ENCODE data around the gene SMAD7.

Gene SMAD7

DNA sequence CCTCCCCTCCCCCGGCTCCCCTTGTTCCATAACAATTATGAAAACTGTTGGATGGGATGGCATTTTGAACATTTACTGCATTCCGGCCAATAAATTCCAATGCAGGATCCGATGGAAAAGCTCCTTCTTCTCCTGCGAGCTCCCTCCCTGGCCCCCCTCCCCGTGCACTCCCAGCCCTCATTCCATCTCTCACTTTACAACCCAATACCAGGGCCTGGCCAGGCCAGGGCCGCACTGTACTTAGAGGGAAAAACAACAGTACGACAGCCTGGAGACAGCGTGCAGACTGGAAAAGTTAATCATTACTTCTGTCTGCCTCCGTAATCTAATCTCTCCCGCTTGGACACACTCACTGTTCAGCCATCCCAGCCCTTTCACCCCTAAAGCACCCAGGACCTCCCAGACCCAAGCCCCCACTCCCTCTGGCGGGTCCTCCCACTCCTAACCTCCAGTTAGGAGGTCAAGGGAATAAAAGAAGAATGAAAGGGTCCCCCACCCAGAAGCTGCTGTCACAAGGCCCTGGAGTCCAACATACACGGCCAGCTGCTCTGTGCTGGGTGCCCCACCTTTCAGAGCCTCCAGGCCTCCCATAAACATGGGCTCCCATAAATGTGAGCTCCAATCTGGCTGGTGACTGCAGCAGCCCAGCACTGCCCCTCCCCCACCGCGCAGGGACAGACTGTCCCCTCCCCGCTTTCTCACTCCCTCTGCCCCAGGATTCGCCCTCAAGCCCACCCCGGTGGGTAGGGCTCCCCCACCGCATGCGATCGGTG lies 20.6 kb downstream of the SMAD7 start:
- DNase-seq (ENCODE audit: low read depth), result no peak

GRCh38 chr18:48929212-48929612 lies 21.6 kb downstream of the SMAD7 start:
- no peak for DNase-seq (ENCODE audit: low read depth)

GRCh38 chr18:48928787-48929186 lies 22.0 kb downstream of the SMAD7 start:
- peak; percentile 52 for DNase-seq (ENCODE audit: low read depth)

GRCh38 chr18:48927286-48928080 lies 23.3 kb downstream of the SMAD7 start:
- no peak for DNase-seq (ENCODE audit: low read depth)

GRCh38 chr18:48926420-48926857 lies 24.3 kb downstream of the SMAD7 start:
- no peak for DNase-seq (ENCODE audit: low read depth)

- no peak for DNase-seq (ENCODE audit: low read depth)
Observed at GRCh38 chr18:48925491-48925780, 25.3 kb downstream of the SMAD7 start.

- no peak for DNase-seq (ENCODE audit: low read depth)
Observed at GRCh38 chr18:48924630-48925490, 25.9 kb downstream of the SMAD7 start.

- DNase-seq (ENCODE audit: low read depth), result no peak
Observed at GRCh38 chr18:48923746-48924629, 26.8 kb downstream of the SMAD7 start.

- no peak for DNase-seq (ENCODE audit: low read depth)
Observed at GRCh38 chr18:48922801-48923730, 27.7 kb downstream of the SMAD7 start.

DNA sequence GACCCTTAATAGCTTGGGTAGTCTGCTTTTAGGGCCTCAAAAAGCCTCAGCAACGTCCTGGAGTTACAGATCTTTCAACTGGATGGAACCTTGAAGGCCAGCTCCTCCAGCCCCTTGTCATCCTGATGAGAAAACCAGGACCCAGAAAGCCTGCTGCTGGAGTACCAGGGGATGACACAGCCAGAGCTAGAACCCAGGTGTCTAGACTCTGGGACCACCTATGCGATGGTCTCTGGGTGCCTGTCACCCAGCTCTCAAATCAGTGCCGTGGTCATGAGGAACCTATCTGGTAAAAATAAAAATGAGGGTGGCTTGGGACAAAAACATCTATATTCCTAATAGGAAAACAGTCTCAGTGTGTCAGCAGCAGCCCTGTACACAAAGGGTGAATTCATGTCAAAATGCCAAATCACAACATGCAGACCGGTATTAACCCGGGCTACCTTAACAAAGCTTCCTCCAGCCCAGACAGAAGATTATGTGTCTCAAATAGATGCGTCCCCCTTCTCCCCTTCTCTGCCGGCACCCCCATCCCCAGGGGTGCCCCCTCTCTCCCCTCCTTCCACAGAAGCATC lies 28.5 kb downstream of the SMAD7 start:
- no peak for DNase-seq (ENCODE audit: low read depth)

DNA sequence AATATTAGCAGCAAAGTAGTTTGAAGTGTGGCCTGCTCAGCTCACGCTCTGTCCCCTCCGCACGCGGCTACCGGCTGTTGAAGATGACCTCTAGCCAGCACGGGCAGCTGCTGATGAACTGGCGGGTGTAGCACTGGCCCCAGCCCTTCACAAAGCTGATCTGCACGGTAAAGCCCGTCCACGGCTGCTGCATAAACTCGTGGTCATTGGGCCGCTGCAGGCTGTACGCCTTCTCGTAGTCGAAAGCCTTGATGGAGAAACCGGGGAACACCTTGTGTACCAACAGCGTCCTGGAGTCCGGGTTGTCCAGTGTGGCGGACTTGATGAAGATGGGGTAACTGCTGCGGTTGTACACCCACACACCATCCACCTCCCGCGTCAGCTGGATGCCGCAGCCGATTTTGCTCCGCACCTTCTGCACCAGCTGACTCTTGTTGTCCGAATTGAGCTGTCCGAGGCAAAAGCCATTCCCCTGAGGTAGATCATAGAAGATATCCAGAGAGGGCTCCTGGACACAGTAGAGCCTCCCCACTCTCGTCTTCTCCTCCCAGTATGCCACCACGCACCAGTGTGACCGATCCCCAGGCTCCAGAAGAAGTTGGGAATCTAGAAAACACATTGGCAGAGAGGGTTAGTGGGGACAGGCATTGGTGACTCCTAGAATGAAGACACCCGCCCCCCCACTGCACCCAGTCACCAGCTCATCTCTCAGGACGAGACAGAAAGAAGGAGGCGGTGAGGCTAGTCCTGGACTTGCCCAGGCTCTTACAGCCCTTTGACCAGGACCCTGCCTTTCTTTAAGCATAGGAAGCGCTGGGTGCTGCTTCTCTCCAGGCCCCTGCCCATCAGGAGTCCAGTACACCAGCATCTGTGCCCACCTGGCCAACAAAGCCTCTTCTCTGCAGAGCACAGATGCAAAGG lies 29.2 kb downstream of the SMAD7 start:
- DNase-seq (ENCODE audit: low read depth), result no peak

GRCh38 chr18:48920408-48921038 lies 30.2 kb downstream of the SMAD7 start:
- no peak for DNase-seq (ENCODE audit: low read depth)

DNA sequence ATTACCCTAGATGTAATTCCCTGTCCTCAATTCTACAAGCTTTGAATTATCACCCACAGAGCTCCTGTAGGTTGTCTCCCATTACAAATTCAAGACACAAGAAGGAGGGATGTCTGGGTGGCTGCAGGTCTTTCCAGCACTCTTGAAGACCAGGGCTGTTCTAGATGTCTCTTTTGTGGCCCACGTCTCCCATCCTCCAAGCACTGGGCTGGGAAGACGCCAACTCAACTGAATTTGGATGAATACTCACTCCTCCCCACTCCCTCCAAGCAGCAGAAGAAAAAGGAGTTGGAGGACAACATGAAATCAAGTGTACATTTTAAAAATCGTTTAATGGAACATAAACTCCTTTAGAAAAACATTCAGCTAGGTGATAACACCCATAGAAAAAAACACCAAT lies 31.2 kb downstream of the SMAD7 start:
- no peak for DNase-seq (ENCODE audit: low read depth)

GRCh38 chr18:48918660-48919456 lies 31.9 kb downstream of the SMAD7 start:
- DNase-seq (ENCODE audit: low read depth), result no peak

DNA sequence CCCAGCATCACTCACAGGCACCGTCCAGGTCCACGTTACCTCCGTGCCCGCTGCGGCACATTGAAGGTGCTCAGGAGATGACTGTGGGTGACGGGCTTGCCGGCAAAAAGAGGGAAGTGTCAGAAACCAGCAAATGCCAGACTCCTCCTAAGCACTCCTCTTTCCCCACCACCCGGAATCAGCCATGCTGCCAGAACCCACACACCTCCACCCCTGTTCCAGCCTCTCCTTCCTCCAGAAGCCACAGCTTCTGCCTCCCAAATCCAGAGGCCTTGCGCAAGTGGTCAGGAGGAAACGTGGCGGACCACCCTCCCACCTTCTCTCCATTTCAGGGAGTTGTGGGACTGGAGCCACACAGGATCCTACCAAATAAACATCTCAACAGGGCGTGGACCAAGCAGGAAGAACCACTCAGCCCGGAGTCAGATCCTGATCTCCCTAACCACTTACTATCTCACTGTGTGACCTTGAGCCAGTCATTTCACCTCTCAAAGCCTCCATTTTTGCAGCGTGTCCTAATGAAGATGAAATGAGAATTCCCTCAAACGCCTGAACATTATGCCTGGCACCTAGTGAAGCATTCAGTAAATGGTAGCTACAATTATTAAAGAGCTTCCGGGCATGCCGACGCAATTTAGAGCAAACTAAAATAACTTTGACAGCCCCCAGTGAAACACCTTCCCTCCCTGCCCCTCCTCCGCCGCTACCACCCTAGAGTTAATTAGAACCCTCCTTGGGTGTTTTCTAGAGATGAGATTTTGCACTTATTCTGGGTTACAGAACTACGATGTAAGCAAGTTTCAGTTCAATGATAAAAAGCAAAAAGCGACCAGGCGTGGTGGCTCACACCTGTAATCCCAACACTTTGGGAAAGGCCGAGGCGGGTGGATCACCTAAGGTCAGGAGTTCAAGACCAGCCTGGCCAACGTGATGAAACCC lies 32.9 kb downstream of the SMAD7 start:
- DNase-seq (ENCODE audit: low read depth), result no peak

- no peak for DNase-seq (ENCODE audit: low read depth)
Observed at GRCh38 chr18:48915626-48916425, 34.9 kb downstream of the SMAD7 start.
